ENCODE results near the gene HSD17B11. TPM values are rescaled to one million over a fixed set of nuclear protein-coding genes. Genes with fewer than 3 reads are reported as not detected.

Gene HSD17B11
- polyA plus RNA-seq, 1 donor from 2014 or later: 2.2 TPM

DNA sequence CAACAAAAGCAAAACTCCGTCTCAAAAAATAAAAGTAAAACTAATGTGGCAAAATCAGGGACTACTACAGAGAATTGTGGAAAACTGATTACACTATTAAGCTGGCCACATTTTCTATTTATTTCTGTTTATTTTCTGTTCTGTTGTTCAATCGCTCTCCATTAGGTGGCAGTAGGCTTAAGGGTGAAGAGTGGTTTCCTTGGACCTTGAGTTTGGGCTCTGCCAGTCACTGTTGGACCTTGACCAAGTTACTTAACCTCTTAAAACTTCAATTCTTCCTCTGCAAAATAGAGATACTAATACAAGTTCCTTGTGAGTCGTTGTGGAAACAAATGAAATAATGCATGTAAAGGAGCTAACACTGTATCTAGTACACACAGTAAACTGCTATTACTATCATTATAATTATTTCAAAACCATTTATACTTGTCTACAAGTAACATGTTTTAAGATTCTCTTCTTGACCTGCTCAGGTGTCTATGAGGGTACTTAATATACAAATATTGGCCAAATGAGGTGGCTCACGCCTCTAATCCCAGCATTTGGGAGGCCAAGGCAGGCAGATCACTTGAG is 15.2 kb downstream of the HSD17B11 start:
- TF ChIP-seq MXI1 (conservative IDR thresholded peaks at IDR 0.05; ENCODE audit: poor library complexity, severe bottlenecking) (no peak), TAF1 (IDR thresholded peaks at IDR 0.05; ENCODE audit: low read depth) (no peak), SMC3 (conservative IDR thresholded peaks at IDR 0.05; ENCODE audit: poor library complexity) (peak; percentile 47), RAD21 (conservative IDR thresholded peaks at IDR 0.05) (peak; percentile 50), CTCF (IDR thresholded peaks at IDR 0.05; ENCODE audit: poor library complexity, severe bottlenecking) (peak; percentile 57), EP300 (conservative IDR thresholded peaks at IDR 0.05; ENCODE audit: poor library complexity, severe bottlenecking) (no peak), POLR2AphosphoS5 (IDR thresholded peaks at IDR 0.05) (no peak), REST (IDR thresholded peaks at IDR 0.05; ENCODE audit: borderline replicate concordance) (no peak), EZH2 (IDR thresholded peaks at IDR 0.05; ENCODE audit: borderline replicate concordance, insufficient read depth, low read length, poor library complexity, severe bottlenecking) (no peak)
- Histone ChIP-seq H4K20me1 (ENCODE audit: insufficient read depth) (no peaks in the 10 kb centered on the region), H3K9me3 (ENCODE audit: low read length) (no peaks in the 10 kb centered on the region), H3K9ac (ENCODE audit: low read length) (no peak overlapping the region), H3K4me2 (ENCODE audit: low read length) (no peak overlapping the region), H3K27ac (ENCODE audit: low read length) (no peak overlapping the region), H2AFZ (ENCODE audit: low read depth, low read length) (no peak overlapping the region), H3K27me3 (ENCODE audit: insufficient read depth, low read depth, low read length) (no peaks in the 10 kb centered on the region), H3F3A (ENCODE audit: insufficient read depth, low read length, poor library complexity, severe bottlenecking) (no peaks in the 10 kb centered on the region), H3K9me2 (ENCODE audit: insufficient read depth, low read length) (no peaks in the 10 kb centered on the region), H3K36me3 (ENCODE audit: insufficient read depth, low read length) (no peaks in the 10 kb centered on the region), H3K79me2 (replicated peaks; ENCODE audit: insufficient read depth, low read length) (no peaks in the 10 kb centered on the region), H3K4me3 (ENCODE audit: low read length) (no peak overlapping the region)

DNA sequence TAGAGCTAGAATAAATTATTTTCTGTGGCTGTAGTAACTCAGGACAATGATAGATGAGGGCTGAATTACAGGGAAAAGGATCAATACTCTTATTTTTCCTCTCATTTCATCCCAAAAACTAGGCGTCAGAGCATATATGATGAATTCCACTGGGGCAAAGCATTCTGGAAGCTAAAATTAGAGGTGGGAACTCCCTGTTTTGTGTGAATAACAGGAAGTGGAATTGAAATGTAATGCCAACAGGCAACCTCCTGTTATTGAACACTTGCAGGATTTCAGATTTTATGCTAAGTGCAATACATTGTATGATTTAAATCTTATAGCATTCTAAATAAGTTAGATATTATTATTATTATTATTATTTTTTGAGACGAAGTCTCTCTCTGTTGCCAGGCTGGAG is 20.9 kb downstream of the HSD17B11 start:
- Histone ChIP-seq H3K4me2 (ENCODE audit: low read length) (no peak overlapping the region), H3K36me3 (ENCODE audit: insufficient read depth, low read length) (no peaks in the 10 kb centered on the region), H3K79me2 (replicated peaks; ENCODE audit: insufficient read depth, low read length) (no peaks in the 10 kb centered on the region), H3K4me3 (ENCODE audit: low read length) (no peak overlapping the region), H3K9me2 (ENCODE audit: insufficient read depth, low read length) (no peaks in the 10 kb centered on the region), H4K20me1 (ENCODE audit: insufficient read depth) (no peaks in the 10 kb centered on the region), H3K9ac (ENCODE audit: low read length) (no peak overlapping the region), H3K9me3 (ENCODE audit: low read length) (no peaks in the 10 kb centered on the region), H3K27me3 (ENCODE audit: insufficient read depth, low read depth, low read length) (no peaks in the 10 kb centered on the region), H3K27ac (ENCODE audit: low read length) (no peak overlapping the region), H3F3A (ENCODE audit: insufficient read depth, low read length, poor library complexity, severe bottlenecking) (no peaks in the 10 kb centered on the region), H2AFZ (ENCODE audit: low read depth, low read length) (no peak overlapping the region)
- TF ChIP-seq TAF1 (IDR thresholded peaks at IDR 0.05; ENCODE audit: low read depth): no peak
- TF ChIP-seq POLR2AphosphoS5 (IDR thresholded peaks at IDR 0.05): no peak
- TF ChIP-seq EZH2 (IDR thresholded peaks at IDR 0.05; ENCODE audit: borderline replicate concordance, insufficient read depth, low read length, poor library complexity, severe bottlenecking): no peak
